NCI-H2107 treated with DMSO at 0.1 percent for 48 hours (cell line): ENCODE results near the gene CKS1B.
A peak's percentile ranks its signal among the peaks of the same experiment; 100 is the strongest.

Source experiments
- DNase-seq: peaks from one replicate; lab custom pipeline; 2025; ENCODE audit not compliant: unreplicated experiment; lab: John Stamatoyannopoulos, UW

The CKS1B gene

GRCh38 chr1:155012776-155013602 is 38.5 kb downstream of the CKS1B start:
- no peak for DNase-seq

- DNase-seq: no peak
Observed at GRCh38 chr1:155013632-155014031, 39.2 kb downstream of the CKS1B start.

GRCh38 chr1:155014709-155015508 is 40.4 kb downstream of the CKS1B start:
- no peak for DNase-seq

GRCh38 chr1:155015527-155016230 is 41.2 kb downstream of the CKS1B start:
- DNase-seq: no peak

- no peak for DNase-seq
Observed at GRCh38 chr1:155016231-155016831, 41.9 kb downstream of the CKS1B start.

GRCh38 chr1:155017041-155017945 is 42.8 kb downstream of the CKS1B start:
- peak; percentile 59 for DNase-seq

GRCh38 chr1:155017946-155018316 is 43.5 kb downstream of the CKS1B start:
- DNase-seq: no peak

- DNase-seq: no peak
Observed at GRCh38 chr1:155018617-155019348, 44.3 kb downstream of the CKS1B start.

GRCh38 chr1:155019377-155020245 is 45.1 kb downstream of the CKS1B start:
- peak; percentile 64 for DNase-seq

- DNase-seq: no peak
Observed at GRCh38 chr1:155022136-155022926, 47.9 kb downstream of the CKS1B start.

GRCh38 chr1:155022927-155023236 is 48.4 kb downstream of the CKS1B start:
- peak; percentile 35 for DNase-seq

GRCh38 chr1:155023627-155024026 is 49.1 kb downstream of the CKS1B start:
- DNase-seq: no peak

- no peak for DNase-seq
Observed at GRCh38 chr1:155024315-155024714, 49.8 kb downstream of the CKS1B start.

- DNase-seq: no peak
Observed at GRCh38 chr1:155026154-155026553, 51.7 kb downstream of the CKS1B start.

GRCh38 chr1:155026588-155026987 is 52.1 kb downstream of the CKS1B start:
- no peak for DNase-seq
